GM12878 (cell line): Measurements from ENCODE around the gene TSHZ1. TPM values are rescaled to one million over a fixed set of nuclear protein-coding genes. Genes with fewer than 3 reads are reported as not detected.
A peak's percentile ranks its signal among the peaks of the same experiment; 100 is the strongest.

Experiments used
- BCLAF1 ChIP-seq: fragments of 450-650 bp; IDR thresholded peaks from 2 replicates; pipeline ENCODE4 v1.6.1; 2017; ENCODE audit warnings: antibody characterized with exemption, mild to moderate bottlenecking, moderate library complexity
- BMI1 ChIP-seq: fragments of 450-650 bp; IDR thresholded peaks from 2 replicates; pipeline ENCODE4 v1.6.1; 2016; ENCODE audit warnings: mild to moderate bottlenecking, moderate library complexity, borderline replicate concordance
- CEBPB ChIP-seq, 2 experiments: fragments of 150-350 bp in 1 of 2; IDR thresholded peaks; 2 replicates each; pipeline ENCODE4 v1.6.1; 2012 to 2014; ENCODE audit warnings: low read depth in 2 of 2, low read length in 2 of 2, borderline replicate concordance in 1 of 2, inconsistent platforms in 1 of 2
- ELK1 ChIP-seq: IDR thresholded peaks from 2 replicates; pipeline ENCODE4 v1.6.1; 2012; ENCODE audit warnings: low read depth, low read length, improper control_type of control experiment
- EP300 ChIP-seq, 2 experiments: fragments of 150-350 bp in 1 of 2; IDR thresholded peaks; 2 replicates each; pipeline ENCODE4 v1.6.1; 2011 to 2012; ENCODE audit warnings: low read depth in 2 of 2, low read length in 2 of 2, borderline replicate concordance in 1 of 2, improper control_type of control experiment in 1 of 2, inconsistent platforms in 1 of 2; ENCODE audit not compliant: control insufficient read depth in 1 of 2
- IRF3 ChIP-seq: fragments of 450-650 bp; IDR thresholded peaks from 2 replicates; pipeline ENCODE4 v1.6.1; 2014; ENCODE audit warnings: mild to moderate bottlenecking
- NR2C1 ChIP-seq: fragments of 450-650 bp; IDR thresholded peaks from 2 replicates; pipeline ENCODE4 v1.6.1; 2017; ENCODE audit warnings: antibody characterized with exemption, mild to moderate bottlenecking, moderate library complexity
- NR2C2 ChIP-seq: IDR thresholded peaks from 2 replicates; pipeline ENCODE4 v1.6.1; 2011; ENCODE audit warnings: borderline replicate concordance, low read depth; ENCODE audit not compliant: control insufficient read depth, insufficient read length
- PRDM15 ChIP-seq: fragments of 450-650 bp; formaldehyde crosslinking; IDR thresholded peaks from 2 replicates; pipeline ENCODE4 v1.4.0; 2020; ENCODE audit warnings: mild to moderate bottlenecking, moderate library complexity
- RUNX3 ChIP-seq: IDR thresholded peaks from 2 replicates; pipeline ENCODE4 v1.6.1; 2012; ENCODE audit warnings: low read length, inconsistent platforms
- SIN3A ChIP-seq: IDR thresholded peaks from 2 replicates; pipeline ENCODE4 v1.6.1; 2012; ENCODE audit warnings: low read depth, low read length, improper control_type of control experiment
- SMARCA5 ChIP-seq: fragments of 450-650 bp; IDR thresholded peaks from 2 replicates; pipeline ENCODE4 v1.6.1; 2017; ENCODE audit warnings: mild to moderate bottlenecking
- STAT3 ChIP-seq: IDR thresholded peaks from 2 replicates; pipeline ENCODE4 v1.6.1; 2011; ENCODE audit warnings: low read depth, low read length, improper control_type of control experiment
- USF1 ChIP-seq: IDR thresholded peaks from 2 replicates; pipeline ENCODE4 v1.6.1; 2011; ENCODE audit warnings: borderline replicate concordance, low read depth, mild to moderate bottlenecking, moderate library complexity, mixed read lengths, low read length; ENCODE audit not compliant: insufficient read depth; ENCODE audit errors: extremely low read length
- ZNF592 ChIP-seq: fragments of 450-650 bp; IDR thresholded peaks from 2 replicates; pipeline ENCODE4 v1.6.1; 2017; ENCODE audit warnings: mild to moderate bottlenecking, moderate library complexity
- polyA plus RNA-seq, 11 experiments: library from polyadenylated mRNA; depleted of rRNA in 4 of 11; unstranded in 6 of 11; stranded (reverse) in 5 of 11; fragments of >200 nt; fragmentation: Nextera tagmentation in 4 of 11; fragmentation: Illumina TruSeq in 1 of 11; extraction: Ambion mirVana in 4 of 11; extraction: Trizol in 1 of 11; gene quantifications; 1 replicate in 1 of 11; 2 replicates in 10 of 11; pipeline versions ENCODE4 v1.2.1 to v1.2.3, GENCODE V29; 2011 to 2016; ENCODE audit warnings: inconsistent platforms in 2 of 11, missing spikeins in 2 of 11, low read depth in 1 of 11
- total RNA-seq, 4 experiments: library from RNA; depleted of rRNA in 3 of 4; stranded (reverse); fragments of >200 nt in 3 of 4; fragmentation: Illumina TruSeq in 1 of 4; extraction: Trizol in 1 of 4; gene quantifications; 2 replicates each; pipeline versions ENCODE4 v1.2.1 to v1.2.3, GENCODE V29; 2013 to 2021

TSHZ1 gene
- total and polyA plus RNA-seq, 10 of the 15 experiments (the other 5 are each of a cell fraction or from before 2014, with no cell fraction given), result 2.2 to 15.2 (median 5.1) TPM

- TF ChIP-seq EP300 (IDR thresholded peaks at IDR 0.05; ENCODE audit: borderline replicate concordance in 1 of 2, control insufficient read depth in 1 of 2, low read depth in 2 of 2, low read length in 2 of 2) (peak in 1 of 2 experiments; percentile 85; a peak in 2 of 4 replicates), SMARCA5 (0 out of 2 replicates have a peak, but pooled peaks have one; percentile 44), RUNX3 (peak; percentile 60), PRDM15 (no peak), IRF3 (no peak), ZNF592 (no peak), SIN3A (no peak), BCLAF1 (no peak), USF1 (no peak), CEBPB (IDR thresholded peaks at IDR 0.05; ENCODE audit: borderline replicate concordance in 1 of 2, low read depth in 2 of 2, low read length in 2 of 2) (no peak), NR2C1 (peak; percentile 77), ELK1 (no peak), BMI1 (no peak), STAT3 (no peak; the same call in 1 of the 2 replicates), NR2C2 (no peak)
These were observed 37.5 kb upstream of the TSHZ1 start (continued) for GRCh38 chr18:75173125-75173432.
